OCI-LY3 (cell line): ENCODE data around the gene SLC25A21.

ENCODE experiments used
- EZH2phosphoT487 ChIP-seq: fragments of 200-600 bp; shearing (Covaris generic); IDR thresholded peaks from 2 replicates; pipeline ENCODE4 v1.6.1; 2018; ENCODE audit warnings: antibody characterized with exemption, mixed run types, low read depth
- TF ChIP-seq, protein P1 (sequence below): fragments of 200-600, 300-600 bp; sonication (generic); IDR thresholded peaks from 2 replicates; pipeline ENCODE4 v1.5.1; 2014; ENCODE audit warnings: antibody characterized with exemption, low read length, low read depth

DNA sequence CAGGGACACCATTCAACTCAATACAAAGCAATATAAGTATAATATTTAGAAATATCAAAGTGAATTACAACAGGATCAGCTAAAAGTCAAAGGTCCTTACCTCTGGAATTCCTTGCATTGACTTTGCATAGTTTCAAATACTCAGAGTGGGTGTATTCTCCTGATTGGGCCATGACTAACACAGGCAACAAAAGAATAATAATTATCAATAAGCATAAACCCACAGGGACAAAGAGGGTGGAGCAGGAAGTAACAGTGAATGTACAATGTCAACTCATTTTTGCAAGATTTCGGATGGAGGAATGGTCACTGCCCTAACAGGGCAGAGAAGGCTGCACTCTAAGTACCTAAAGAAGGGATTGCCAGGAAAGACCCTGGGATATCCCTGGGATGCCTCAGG is 303.3 kb downstream of the SLC25A21 start:
- TF ChIP-seq, protein P1, sequence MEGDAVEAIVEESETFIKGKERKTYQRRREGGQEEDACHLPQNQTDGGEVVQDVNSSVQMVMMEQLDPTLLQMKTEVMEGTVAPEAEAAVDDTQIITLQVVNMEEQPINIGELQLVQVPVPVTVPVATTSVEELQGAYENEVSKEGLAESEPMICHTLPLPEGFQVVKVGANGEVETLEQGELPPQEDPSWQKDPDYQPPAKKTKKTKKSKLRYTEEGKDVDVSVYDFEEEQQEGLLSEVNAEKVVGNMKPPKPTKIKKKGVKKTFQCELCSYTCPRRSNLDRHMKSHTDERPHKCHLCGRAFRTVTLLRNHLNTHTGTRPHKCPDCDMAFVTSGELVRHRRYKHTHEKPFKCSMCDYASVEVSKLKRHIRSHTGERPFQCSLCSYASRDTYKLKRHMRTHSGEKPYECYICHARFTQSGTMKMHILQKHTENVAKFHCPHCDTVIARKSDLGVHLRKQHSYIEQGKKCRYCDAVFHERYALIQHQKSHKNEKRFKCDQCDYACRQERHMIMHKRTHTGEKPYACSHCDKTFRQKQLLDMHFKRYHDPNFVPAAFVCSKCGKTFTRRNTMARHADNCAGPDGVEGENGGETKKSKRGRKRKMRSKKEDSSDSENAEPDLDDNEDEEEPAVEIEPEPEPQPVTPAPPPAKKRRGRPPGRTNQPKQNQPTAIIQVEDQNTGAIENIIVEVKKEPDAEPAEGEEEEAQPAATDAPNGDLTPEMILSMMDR = no peak
- TF ChIP-seq EZH2phosphoT487 = no peak
